K562 (cell line): ENCODE data around the gene KCTD12. TPM values are rescaled to one million over a fixed set of nuclear protein-coding genes. Genes with fewer than 3 reads are reported as not detected.

Experiments
- ARID1B ChIP-seq: fragments of 450-650 bp; IDR thresholded peaks from 2 replicates; pipeline ENCODE4 v1.6.1; 2016; ENCODE audit warnings: antibody characterized with exemption, mild to moderate bottlenecking, inconsistent platforms
- ARNT ChIP-seq, 2 experiments: fragments of 450-650 bp; IDR thresholded peaks; 2 replicates each; pipeline ENCODE4 v1.6.1; 2016; ENCODE audit warnings: mild to moderate bottlenecking in 1 of 2
- CTBP1 ChIP-seq: fragments of 450-650 bp; IDR thresholded peaks from 2 replicates; pipeline ENCODE4 v1.6.1; 2016; ENCODE audit warnings: borderline replicate concordance
- CXXC5 ChIP-seq: fragments of 250-450 bp; sonication (Bioruptor Pico); IDR thresholded peaks from 2 replicates; pipeline ENCODE4 v1.8.0; 2022; ENCODE audit warnings: inconsistent platforms, mild to moderate bottlenecking, moderate library complexity
- DPF2 ChIP-seq: fragments of 450-650 bp; IDR thresholded peaks from 2 replicates; pipeline ENCODE4 v1.6.1; 2016
- EGR1 ChIP-seq: fragments of 450-650 bp; conservative IDR thresholded peaks from 2 replicates; pipeline ENCODE4 v1.6.1; 2017; ENCODE audit warnings: mild to moderate bottlenecking
- FOXK2 ChIP-seq, 2 experiments: fragments of 450-650 bp; IDR thresholded peaks in 1 of 2; conservative IDR thresholded peaks in 1 of 2; 2 replicates each; pipeline ENCODE4 v1.6.1; 2016; ENCODE audit warnings: low read depth in 2 of 2, mild to moderate bottlenecking in 1 of 2
- HDAC2 ChIP-seq: fragments of 450-650 bp; IDR thresholded peaks from 2 replicates; pipeline ENCODE4 v1.6.1; 2016; ENCODE audit warnings: mild to moderate bottlenecking
- JUND ChIP-seq, 2 experiments: IDR thresholded peaks; 2 replicates in 1 of 2; 3 replicates in 1 of 2; pipeline ENCODE4 v1.6.1; 2011; ENCODE audit warnings: borderline replicate concordance in 2 of 2, low read depth in 2 of 2, low read length in 2 of 2, improper control_type of control experiment in 1 of 2, missing biosample characterization in 1 of 2, missing genetic modification characterization in 1 of 2, missing genetic modification reagents in 1 of 2
- L3MBTL2 ChIP-seq: fragments of 450-650 bp; IDR thresholded peaks from 2 replicates; pipeline ENCODE4 v1.6.1; 2016; ENCODE audit warnings: mild to moderate bottlenecking, moderate library complexity
- MAFG ChIP-seq: fragments of 450-650 bp; conservative IDR thresholded peaks from 2 replicates; pipeline ENCODE4 v1.6.1; 2016; ENCODE audit warnings: missing genetic modification characterization, missing compliant biosample characterization
- MAFK ChIP-seq: IDR thresholded peaks from 2 replicates; pipeline ENCODE4 v1.6.1; 2011; ENCODE audit warnings: low read length, improper control_type of control experiment
- NRF1 ChIP-seq, 2 experiments: fragments of 450-650 bp; IDR thresholded peaks in 1 of 2; conservative IDR thresholded peaks in 1 of 2; 2 replicates each; pipeline ENCODE4 v1.6.1; 2014; ENCODE audit warnings: mild to moderate bottlenecking in 2 of 2
- POLR2A ChIP-seq: fragments of 450-650 bp; conservative IDR thresholded peaks from 2 replicates; pipeline ENCODE4 v1.6.1; 2016
- SMARCA4 ChIP-seq: fragments of 450-650 bp; IDR thresholded peaks from 2 replicates; pipeline ENCODE4 v1.6.1; 2016
- TRIM24 ChIP-seq, 2 experiments: fragments of 450-650 bp; IDR thresholded peaks; 2 replicates each; pipeline ENCODE4 v1.6.1; 2016
- ZBTB11 ChIP-seq, 3 experiments: fragments of 200-800 bp in 1 of 3; fragments of 250-450 bp in 1 of 3; fragments of 450-650 bp in 1 of 3; sonication (Bioruptor Pico) in 1 of 3; sonication (Bioruptor generic) in 1 of 3; formaldehyde crosslinking in 1 of 3; IDR thresholded peaks; 2 replicates each; pipeline versions ENCODE4 v1.6.1 to v1.8.0; 2016 to 2022; ENCODE audit warnings: mild to moderate bottlenecking in 2 of 3, missing genetic modification characterization in 2 of 3, missing compliant biosample characterization in 1 of 3, moderate library complexity in 1 of 3
- polyA plus RNA-seq, 8 experiments: library from polyadenylated mRNA; depleted of rRNA in 4 of 8; stranded (reverse) in 5 of 8; unstranded in 3 of 8; fragments of >200 nt; fragmentation: Nextera tagmentation in 2 of 8; fragmentation: Illumina TruSeq in 1 of 8; extraction: Ambion mirVana in 2 of 8; extraction: Trizol in 1 of 8; gene quantifications; 2 replicates each; pipeline versions ENCODE4 v1.2.1 to v1.2.3, GENCODE V29; 2011 to 2014; ENCODE audit warnings: inconsistent platforms in 1 of 8, missing spikeins in 1 of 8
- total RNA-seq, 7 experiments: library from RNA; depleted of rRNA in 6 of 7; stranded (reverse); fragments of >200 nt in 6 of 7; fragmentation: Illumina TruSeq in 2 of 7; extraction: Trizol in 2 of 7; gene quantifications; 2 replicates each; pipeline versions ENCODE4 v1.2.1 to v1.2.3, GENCODE V29; 2011 to 2021; ENCODE audit warnings: low replicate concordance in 1 of 7
- TF ChIP-seq, protein P1 (sequence below): fragments of 450-650 bp; IDR thresholded peaks from 2 replicates; pipeline ENCODE4 v1.6.1; 2017; ENCODE audit warnings: antibody characterized with exemption, mild to moderate bottlenecking
- TF ChIP-seq, protein P2 (sequence below): fragments of 450-650 bp; IDR thresholded peaks from 2 replicates; pipeline ENCODE4 v1.6.1; 2014; ENCODE audit warnings: low read depth, mild to moderate bottlenecking, moderate library complexity, borderline replicate concordance

KCTD12 gene
- total and polyA plus RNA-seq, 9 of the 15 experiments (the other 6 are each of a cell fraction or from before 2014, with no cell fraction given), result 0.14 to 0.93 (median 0.32) TPM

- peak; percentile 52; the same call in 1 of the 2 replicates for TF ChIP-seq JUND (IDR thresholded peaks at IDR 0.05; ENCODE audit: borderline replicate concordance, low read depth, low read length)
- TF ChIP-seq JUND (tag; IDR thresholded peaks at IDR 0.05; ENCODE audit: borderline replicate concordance, low read depth, low read length), result peak; percentile 22; the same call in 1 of the 3 replicates
- peak; percentile 74; the same call in 1 of the 2 replicates for TF ChIP-seq SMARCA4
- TF ChIP-seq ARNT (IDR thresholded peaks at IDR 0.05), result 0 out of 4 replicates have a peak, but pooled peaks of 1 of the 2 experiments have one; percentile 37
- TF ChIP-seq L3MBTL2, result peak; percentile 45; the same call in 1 of the 2 replicates
- TF ChIP-seq POLR2A, result 0 out of 2 replicates have a peak, but pooled peaks have one; percentile 26
- TF ChIP-seq, protein P1, sequence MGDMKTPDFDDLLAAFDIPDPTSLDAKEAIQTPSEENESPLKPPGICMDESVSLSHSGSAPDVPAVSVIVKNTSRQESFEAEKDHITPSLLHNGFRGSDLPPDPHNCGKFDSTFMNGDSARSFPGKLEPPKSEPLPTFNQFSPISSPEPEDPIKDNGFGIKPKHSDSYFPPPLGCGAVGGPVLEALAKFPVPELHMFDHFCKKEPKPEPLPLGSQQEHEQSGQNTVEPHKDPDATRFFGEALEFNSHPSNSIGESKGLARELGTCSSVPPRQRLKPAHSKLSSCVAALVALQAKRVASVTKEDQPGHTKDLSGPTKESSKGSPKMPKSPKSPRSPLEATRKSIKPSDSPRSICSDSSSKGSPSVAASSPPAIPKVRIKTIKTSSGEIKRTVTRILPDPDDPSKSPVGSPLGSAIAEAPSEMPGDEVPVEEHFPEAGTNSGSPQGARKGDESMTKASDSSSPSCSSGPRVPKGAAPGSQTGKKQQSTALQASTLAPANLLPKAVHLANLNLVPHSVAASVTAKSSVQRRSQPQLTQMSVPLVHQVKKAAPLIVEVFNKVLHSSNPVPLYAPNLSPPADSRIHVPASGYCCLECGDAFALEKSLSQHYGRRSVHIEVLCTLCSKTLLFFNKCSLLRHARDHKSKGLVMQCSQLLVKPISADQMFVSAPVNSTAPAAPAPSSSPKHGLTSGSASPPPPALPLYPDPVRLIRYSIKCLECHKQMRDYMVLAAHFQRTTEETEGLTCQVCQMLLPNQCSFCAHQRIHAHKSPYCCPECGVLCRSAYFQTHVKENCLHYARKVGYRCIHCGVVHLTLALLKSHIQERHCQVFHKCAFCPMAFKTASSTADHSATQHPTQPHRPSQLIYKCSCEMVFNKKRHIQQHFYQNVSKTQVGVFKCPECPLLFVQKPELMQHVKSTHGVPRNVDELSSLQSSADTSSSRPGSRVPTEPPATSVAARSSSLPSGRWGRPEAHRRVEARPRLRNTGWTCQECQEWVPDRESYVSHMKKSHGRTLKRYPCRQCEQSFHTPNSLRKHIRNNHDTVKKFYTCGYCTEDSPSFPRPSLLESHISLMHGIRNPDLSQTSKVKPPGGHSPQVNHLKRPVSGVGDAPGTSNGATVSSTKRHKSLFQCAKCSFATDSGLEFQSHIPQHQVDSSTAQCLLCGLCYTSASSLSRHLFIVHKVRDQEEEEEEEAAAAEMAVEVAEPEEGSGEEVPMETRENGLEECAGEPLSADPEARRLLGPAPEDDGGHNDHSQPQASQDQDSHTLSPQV, result peak; percentile 65; the same call in 1 of the 2 replicates
- TF ChIP-seq HDAC2, result peak; percentile 36; the same call in 1 of the 2 replicates
- TF ChIP-seq TRIM24 (IDR thresholded peaks at IDR 0.05), result peak; percentile 40 to 56; a peak in 2 of 4 replicates
- TF ChIP-seq FOXK2 (conservative IDR thresholded peaks at IDR 0.05 in 1 of 2, IDR thresholded peaks at IDR 0.05 in 1 of 2; ENCODE audit: low read depth in 2 of 2), result peak; percentile 57 to 75
- peak; percentile 76 for TF ChIP-seq DPF2
- peak; percentile 53 for TF ChIP-seq CXXC5 (CRISPR knock-in tag)
- peak; percentile 63 for TF ChIP-seq MAFK
- peak; percentile 75 for TF ChIP-seq ARID1B
- TF ChIP-seq EGR1, result peak; percentile 66
- peak; percentile 71; the same call in 1 of the 2 replicates for TF ChIP-seq CTBP1
- TF ChIP-seq MAFG (tag), result peak; percentile 93
- peak in 1 of 2 experiments; percentile 32; a peak in 1 of 4 replicates for TF ChIP-seq NRF1 (conservative IDR thresholded peaks at IDR 0.05 in 1 of 2, IDR thresholded peaks at IDR 0.05 in 1 of 2)
- TF ChIP-seq, protein P2, sequence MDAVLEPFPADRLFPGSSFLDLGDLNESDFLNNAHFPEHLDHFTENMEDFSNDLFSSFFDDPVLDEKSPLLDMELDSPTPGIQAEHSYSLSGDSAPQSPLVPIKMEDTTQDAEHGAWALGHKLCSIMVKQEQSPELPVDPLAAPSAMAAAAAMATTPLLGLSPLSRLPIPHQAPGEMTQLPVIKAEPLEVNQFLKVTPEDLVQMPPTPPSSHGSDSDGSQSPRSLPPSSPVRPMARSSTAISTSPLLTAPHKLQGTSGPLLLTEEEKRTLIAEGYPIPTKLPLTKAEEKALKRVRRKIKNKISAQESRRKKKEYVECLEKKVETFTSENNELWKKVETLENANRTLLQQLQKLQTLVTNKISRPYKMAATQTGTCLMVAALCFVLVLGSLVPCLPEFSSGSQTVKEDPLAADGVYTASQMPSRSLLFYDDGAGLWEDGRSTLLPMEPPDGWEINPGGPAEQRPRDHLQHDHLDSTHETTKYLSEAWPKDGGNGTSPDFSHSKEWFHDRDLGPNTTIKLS, result peak; percentile 64; the same call in 1 of the 2 replicates
- peak in 1 of 3 experiments; percentile 26; a peak in 1 of 6 replicates for TF ChIP-seq ZBTB11 (CRISPR knock-in tag; IDR thresholded peaks at IDR 0.05)
Measured at GRCh38 chr13:76917755-76918481, 31.7 kb upstream of the KCTD12 start (continued).
